Astrocyte (in vitro differentiated cells and primary cell): ENCODE results near the gene ZFYVE21.

Experiments used
- CTCF ChIP-seq: IDR thresholded peaks from 2 replicates; pipeline ENCODE4 v1.5.1; 2011; ENCODE audit warnings: low read depth, mild to moderate bottlenecking, inconsistent platforms, low read length, moderate library complexity; ENCODE audit not compliant: insufficient read depth
- EZH2 ChIP-seq: IDR thresholded peaks from 2 replicates; pipeline ENCODE4 v1.6.1; 2012; ENCODE audit warnings: mild to moderate bottlenecking, low read length, inconsistent platforms; ENCODE audit not compliant: insufficient read depth

DNA sequence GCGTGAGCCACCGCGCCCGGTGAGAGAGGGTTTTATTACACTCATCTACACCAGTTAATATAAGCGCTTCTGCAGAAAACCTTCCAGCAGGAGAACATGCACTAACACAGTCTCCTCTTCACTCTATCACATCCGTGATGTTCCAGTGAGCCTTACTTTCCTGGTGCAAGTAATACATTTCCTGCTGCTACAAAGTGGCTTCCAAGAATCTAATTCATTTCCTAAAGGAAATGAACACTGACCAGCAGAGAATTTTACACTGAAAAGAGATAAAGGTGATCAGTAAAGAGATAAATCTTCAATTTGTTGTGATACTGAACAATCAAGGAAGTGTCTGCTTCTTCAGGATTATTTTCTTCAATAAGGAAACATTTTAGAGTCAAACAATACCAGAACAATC lies 39.5 kb downstream of the ZFYVE21 start:
- TF ChIP-seq CTCF (no peak), EZH2 (no peak)
